Measurements from ENCODE around the gene ARHGEF26.

- TF ChIP-seq CTCF (conservative IDR thresholded peaks at IDR 0.05 in 1 of 2, IDR thresholded peaks at IDR 0.05 in 1 of 2; ENCODE audit: extremely low read depth in 1 of 2, insufficient read depth in 1 of 2, low read depth in 1 of 2, low read length in 2 of 2) (no peak), EZH2 (IDR thresholded peaks at IDR 0.05; ENCODE audit: borderline replicate concordance, low read length) (no peak)
Measured at GRCh38 chr3:154250291-154250690, 129.1 kb downstream of the ARHGEF26 start.

Data from mammary epithelial cell (primary cell).